ENCODE results near the gene MXRA7.
"Not testable (repeated sequence)": the region's sequence is repeated elsewhere in the genome, so short reads cannot be mapped to it uniquely, and the experiment has no call there.

The MXRA7 gene

GRCh38 chr17:76735006-76735405 lies 24.2 kb upstream of the MXRA7 start:
- peak; percentile 70 for DNase-seq

GRCh38 chr17:76734080-76734840 lies 23.5 kb upstream of the MXRA7 start:
- peak; percentile 52 for DNase-seq

DNA sequence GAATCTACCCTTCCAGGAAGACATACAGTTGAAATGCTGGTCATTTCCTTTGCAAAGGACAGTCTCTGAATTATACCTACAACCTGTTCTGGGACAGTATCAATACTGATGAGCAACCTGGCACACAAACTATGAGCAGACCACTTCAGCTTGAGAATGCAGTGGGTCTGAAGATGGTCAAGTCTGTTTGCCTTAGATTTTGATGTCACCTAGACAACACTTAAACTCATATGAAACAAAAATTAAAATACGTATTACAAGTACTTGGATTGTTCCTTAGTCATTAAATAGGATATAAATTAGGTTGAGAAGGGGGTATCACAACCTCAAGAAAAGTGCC lies 22.8 kb upstream of the MXRA7 start:
- no peak for DNase-seq

DNA sequence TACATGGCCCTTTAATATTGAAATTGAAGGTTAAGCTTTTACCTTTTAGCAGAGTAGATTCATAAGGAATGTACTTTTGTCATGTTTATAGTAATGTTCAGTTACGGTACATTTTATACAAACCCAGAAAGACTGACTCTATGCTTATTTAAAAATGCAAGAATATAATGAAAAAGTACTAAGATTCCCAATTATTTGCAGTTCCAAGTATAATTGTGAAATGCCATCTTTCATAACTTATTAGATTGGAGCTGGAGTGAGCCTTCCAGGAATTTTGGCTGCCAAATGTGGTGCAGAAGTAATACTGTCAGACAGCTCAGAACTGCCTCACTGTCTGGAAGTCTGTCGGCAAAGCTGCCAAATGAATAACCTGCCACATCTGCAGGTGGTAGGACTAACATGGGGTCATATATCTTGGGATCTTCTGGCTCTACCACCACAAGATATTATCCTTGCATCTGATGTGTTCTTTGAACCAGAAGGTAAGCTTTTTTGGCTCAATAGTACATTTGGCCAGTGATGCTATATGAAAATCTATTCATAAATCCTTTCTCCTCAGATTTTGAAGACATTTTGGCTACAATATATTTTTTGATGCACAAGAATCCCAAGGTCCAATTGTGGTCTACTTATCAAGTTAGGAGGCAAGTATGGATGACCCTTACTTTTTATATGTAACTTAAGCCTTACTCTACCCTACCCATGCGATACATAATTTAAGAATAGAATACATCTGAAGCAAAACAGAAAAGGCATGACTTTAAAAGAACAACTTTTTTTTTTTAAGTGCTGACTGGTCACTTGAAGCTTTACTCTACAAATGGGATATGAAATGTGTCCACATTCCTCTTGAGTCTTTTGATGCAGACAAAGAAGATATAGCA lies 22.2 kb upstream of the MXRA7 start:
- DNase-seq, result peak; percentile 22

GRCh38 chr17:76731800-76732733 lies 21.3 kb upstream of the MXRA7 start:
- DNase-seq, result not testable (repeated sequence)

- peak; percentile 35 for DNase-seq
Measured at GRCh38 chr17:76727745-76728456, 17.1 kb upstream of the MXRA7 start.

DNA sequence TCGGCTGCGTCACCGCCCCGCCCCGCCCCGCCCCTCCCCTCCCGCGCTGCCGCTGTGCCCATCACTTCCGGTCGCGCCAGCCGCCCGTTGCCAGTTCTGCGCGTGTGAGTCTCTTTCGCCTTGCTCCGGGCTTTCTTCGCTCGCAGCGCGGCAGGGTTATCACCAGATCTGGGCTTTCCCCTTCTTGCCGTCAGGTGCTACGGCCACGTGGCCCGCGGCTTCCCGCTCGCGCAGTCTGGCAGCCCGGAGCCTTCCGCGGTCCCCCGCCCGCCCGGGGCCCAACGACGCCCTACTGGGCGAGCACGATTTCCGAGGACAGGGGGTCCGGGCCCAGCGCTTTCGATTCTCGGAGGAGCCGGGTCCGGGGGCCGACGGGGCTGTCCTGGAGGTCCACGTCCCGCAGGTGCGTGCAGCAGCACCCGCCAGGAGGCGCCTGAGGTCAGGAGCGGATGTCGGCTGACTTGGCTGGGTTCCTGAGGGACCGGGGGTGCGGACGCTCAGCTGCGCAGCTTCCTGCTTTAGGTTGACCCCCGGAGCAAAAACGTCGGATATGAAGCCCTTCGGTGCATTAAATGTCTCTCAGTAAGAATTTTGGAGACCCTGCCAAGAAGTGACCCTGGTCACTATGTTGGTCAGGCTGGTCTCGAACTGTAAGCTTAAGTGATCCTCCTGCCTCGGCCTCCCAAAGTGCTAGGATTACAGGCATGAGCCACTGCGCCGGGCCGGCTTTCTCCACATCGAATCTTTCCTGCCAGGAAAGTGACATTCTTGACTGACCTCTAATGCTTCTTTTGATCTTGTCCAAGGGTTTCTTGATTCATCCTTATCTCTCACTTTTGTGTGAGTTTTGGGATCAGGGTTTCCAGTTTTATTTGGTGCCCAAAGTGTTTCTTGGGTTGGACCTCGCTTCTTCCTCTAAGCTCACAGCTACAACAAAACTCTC lies 16.3 kb upstream of the MXRA7 start, which contains the start of gene METTL23:
Gene METTL23, plus strand, starts transcription at position 64 of the 943 bp plus-strand sequence. CDS start 2,872 bp downstream, outside the sequence.
- peak; percentile 89 for DNase-seq

- DNase-seq, result peak; percentile 96
Measured at GRCh38 chr17:76726231-76726775, 15.5 kb upstream of the MXRA7 start, which contains the start of gene JMJD6. Gene JMJD6 (minus strand): TSS chr17:76726606. CDS start chr17:76726475, 131 bp downstream.

- peak; percentile 74 for DNase-seq
Measured at GRCh38 chr17:76725580-76726230, 14.9 kb upstream of the MXRA7 start.

DNA sequence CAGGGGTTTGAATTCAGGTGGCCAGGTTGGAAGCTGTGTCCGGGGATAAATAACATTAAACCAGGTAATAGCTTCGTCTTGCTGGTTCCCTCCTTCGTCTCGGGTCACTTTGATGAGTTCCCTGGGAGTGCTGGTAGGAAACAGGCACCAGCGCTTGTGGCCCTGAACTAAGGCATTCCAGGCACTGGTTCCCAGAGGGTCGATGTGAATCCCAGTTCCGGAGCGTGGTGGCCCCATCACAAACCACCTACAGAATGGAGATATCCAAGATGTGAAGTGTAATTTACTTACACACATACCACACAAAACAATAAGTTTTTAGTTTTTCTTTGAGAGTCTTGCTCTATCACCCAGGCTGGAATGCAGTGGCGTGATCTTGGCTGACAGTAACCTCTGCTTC lies 13.0 kb upstream of the MXRA7 start:
- DNase-seq, result no peak

GRCh38 chr17:76722977-76723376 lies 12.2 kb upstream of the MXRA7 start:
- not testable (repeated sequence) for DNase-seq

GRCh38 chr17:76722279-76722678 lies 11.5 kb upstream of the MXRA7 start:
- DNase-seq, result no peak

- no peak for DNase-seq
Measured at GRCh38 chr17:76721463-76721862, 10.7 kb upstream of the MXRA7 start.

DNA sequence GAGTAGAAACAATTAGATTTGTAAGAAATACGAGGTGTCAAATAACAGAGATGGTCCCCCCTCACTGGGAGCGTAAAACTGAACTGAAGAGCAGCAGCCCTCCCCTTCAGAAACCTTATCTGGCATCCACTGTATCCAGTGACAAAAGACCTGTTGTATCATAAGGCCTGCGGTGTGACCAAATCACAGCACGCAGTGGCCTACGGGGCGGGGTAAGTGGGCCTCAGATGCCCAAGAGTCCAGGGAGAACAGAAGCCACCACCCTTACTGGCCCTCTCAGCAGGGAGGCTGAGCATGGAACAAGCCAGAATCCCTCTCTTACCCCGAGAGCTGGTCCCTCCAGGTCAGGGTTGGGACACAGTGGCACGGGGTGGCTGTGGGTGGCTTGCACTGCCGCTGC lies 10.2 kb upstream of the MXRA7 start:
- no peak for DNase-seq

GRCh38 chr17:76720211-76720610 lies 9.4 kb upstream of the MXRA7 start:
- no peak for DNase-seq

- no peak for DNase-seq
Measured at GRCh38 chr17:76718516-76718915, 7.8 kb upstream of the MXRA7 start.

GRCh38 chr17:76716839-76717215 lies 6.1 kb upstream of the MXRA7 start:
- DNase-seq, result no peak

DNA sequence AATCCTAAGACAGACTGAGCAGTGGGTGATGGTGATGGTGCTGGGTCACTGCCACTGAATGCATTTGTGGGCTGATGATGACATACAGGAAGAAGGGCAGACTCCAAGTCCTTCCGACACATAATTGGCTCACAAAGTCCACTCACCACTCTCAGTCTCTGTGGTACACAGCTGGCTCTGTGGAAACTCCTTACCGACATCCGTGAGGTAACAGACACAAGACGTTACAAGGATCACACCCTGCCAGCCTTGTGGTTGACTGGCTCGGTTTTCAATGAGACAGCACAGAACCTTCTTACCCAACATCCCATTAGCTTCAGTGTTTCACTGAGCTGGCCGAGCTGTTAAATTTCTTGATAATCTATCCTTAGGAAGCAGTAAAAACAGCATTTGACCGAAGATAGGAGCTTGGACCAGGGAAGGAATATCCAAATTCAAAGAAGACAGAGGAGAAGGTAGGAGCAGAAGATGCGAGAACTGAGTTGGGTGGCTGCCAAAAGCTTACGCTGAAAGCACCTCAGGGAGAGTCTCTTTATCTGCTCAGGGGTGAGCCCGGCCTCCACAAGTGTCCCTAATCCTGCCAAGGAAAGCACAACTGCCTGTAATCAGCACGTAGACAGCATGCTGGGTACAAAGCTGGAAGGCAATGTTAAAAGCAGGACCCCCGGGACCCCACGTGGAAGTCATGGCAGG lies 5.5 kb upstream of the MXRA7 start:
- DNase-seq, result no peak

DNA sequence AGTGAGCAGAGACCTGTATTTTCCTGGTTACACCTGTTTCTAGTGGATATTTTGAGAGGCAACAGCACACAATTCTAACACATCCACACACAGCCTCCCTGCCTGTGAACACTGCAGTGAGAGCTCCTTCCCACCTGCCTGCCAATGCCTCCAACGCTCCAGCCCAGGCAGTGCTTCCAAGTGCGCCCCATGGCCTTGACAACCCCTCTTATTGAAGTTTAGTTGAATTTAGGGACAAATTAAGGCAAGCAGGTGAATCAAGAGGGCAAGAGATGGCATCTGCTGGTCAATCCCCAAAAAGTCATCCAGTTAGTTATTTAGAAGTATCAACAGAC lies 4.7 kb upstream of the MXRA7 start:
- no peak for DNase-seq
